IPS DF 4.7 (cell line): Measurements from ENCODE around the gene TMEM63B.
"Not testable (repeated sequence)": the region's sequence is repeated elsewhere in the genome, so short reads cannot be mapped to it uniquely, and the experiment has no call there.

Experiments used
- DNase-seq: peaks from one replicate; pipeline ENCODE4 v3.0.0-alpha.2; 2013; ENCODE audit warnings: low spot score; ENCODE audit errors: extremely low read depth

TMEM63B gene

GRCh38 chr6:44127186-44128019 is at the start of gene TMEM63B, which contains the start of gene MRPL14:
Gene TMEM63B (plus strand): TSS chr6:44127554. CDS start chr6:44134585, 7,031 bp downstream.
Gene MRPL14 (minus strand): TSS chr6:44127452. CDS start chr6:44116611, 10,841 bp downstream.
- no peak for DNase-seq

- no peak for DNase-seq
These were observed 49.0 kb upstream of the TMEM63B start for GRCh38 chr6:44078219-44078826.

GRCh38 chr6:44078827-44079671 is 48.3 kb upstream of the TMEM63B start:
- DNase-seq, result no peak

GRCh38 chr6:44079672-44080071 is 47.7 kb upstream of the TMEM63B start:
- DNase-seq, result no peak

GRCh38 chr6:44080561-44081521 is 46.5 kb upstream of the TMEM63B start:
- DNase-seq, result no peak

GRCh38 chr6:44081753-44082152 is 45.6 kb upstream of the TMEM63B start:
- DNase-seq, result no peak

GRCh38 chr6:44082872-44083321 is 44.5 kb upstream of the TMEM63B start:
- no peak for DNase-seq

GRCh38 chr6:44084231-44085014 is 42.9 kb upstream of the TMEM63B start:
- DNase-seq, result no peak

- no peak for DNase-seq
These were observed 42.1 kb upstream of the TMEM63B start for GRCh38 chr6:44085219-44085618.

GRCh38 chr6:44086931-44087574 is 40.3 kb upstream of the TMEM63B start:
- no peak for DNase-seq

- no peak for DNase-seq
These were observed 39.7 kb upstream of the TMEM63B start for GRCh38 chr6:44087623-44088022.

- DNase-seq, result no peak
These were observed 38.3 kb upstream of the TMEM63B start for GRCh38 chr6:44088827-44089590.

GRCh38 chr6:44090465-44090864 is 36.9 kb upstream of the TMEM63B start:
- DNase-seq, result no peak

GRCh38 chr6:44091356-44091755 is 36.0 kb upstream of the TMEM63B start:
- DNase-seq, result not testable (repeated sequence)

- DNase-seq, result no peak
These were observed 35.1 kb upstream of the TMEM63B start for GRCh38 chr6:44091981-44092884.

- DNase-seq, result no peak
These were observed 34.3 kb upstream of the TMEM63B start for GRCh38 chr6:44093066-44093465.

GRCh38 chr6:44093750-44094402 is 33.5 kb upstream of the TMEM63B start:
- no peak for DNase-seq
